ENCODE results near the gene MUC3A. TPM values are rescaled to one million over a fixed set of nuclear protein-coding genes. Genes with fewer than 3 reads are reported as not detected.

The MUC3A gene
- total RNA-seq, 4 donors from 2014 or later, result 0.04 to 0.71 (median 0.32) TPM; not detected in 1

DNA sequence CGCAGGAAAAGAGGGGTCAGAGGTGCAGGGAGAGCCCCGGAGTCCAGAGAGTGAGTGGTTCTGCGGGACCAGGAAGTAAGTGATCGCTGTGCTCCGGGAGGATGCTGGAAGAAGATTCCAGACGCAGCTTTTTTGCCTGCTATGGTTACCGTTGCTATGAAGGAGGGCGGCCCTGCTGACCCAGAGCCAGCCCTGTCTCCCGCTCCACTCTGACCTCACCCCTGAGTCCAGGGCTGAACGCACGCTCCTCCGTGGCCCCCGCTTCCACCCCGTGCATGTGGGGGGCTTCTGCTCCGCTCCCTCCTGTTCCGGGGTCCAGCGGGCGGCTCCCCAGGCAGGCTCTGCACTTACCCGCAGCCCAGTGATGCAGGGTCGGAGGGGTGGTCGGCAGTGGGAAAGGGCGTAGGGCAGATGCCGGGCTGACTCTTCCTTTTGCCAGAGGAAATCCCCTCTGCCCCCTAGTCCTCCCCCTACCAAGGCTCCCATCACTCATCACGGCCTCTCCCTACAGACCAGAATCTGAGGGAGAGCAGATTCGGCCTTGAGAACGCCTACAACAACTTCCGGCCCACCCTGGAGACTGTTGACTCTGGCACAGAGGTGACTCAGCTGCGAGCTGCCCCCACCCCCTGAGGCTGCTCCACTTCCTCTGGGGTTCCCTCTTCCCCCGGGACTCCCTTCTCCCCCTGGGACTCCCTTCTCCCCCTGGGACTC is 67.9 kb downstream of the MUC3A start:
- H3K36me3 ChIP-seq, result no peaks in the 10 kb centered on the region
- H3K9me3 ChIP-seq, result no peaks in the 10 kb centered on the region
- intact Hi-C loops (cut with DNase I; ENCODE audit: low total_unique reads) (no loop called here), in situ Hi-C loops (cut with MboI; ENCODE audit: low sequenced_read_pairs in 4 of 4) (no loop called here)
- DNase-seq, result peak; percentile 14 to 30
- TF ChIP-seq POLR2A (IDR thresholded peaks at IDR 0.05), result no peak
- TF ChIP-seq, protein P1, sequence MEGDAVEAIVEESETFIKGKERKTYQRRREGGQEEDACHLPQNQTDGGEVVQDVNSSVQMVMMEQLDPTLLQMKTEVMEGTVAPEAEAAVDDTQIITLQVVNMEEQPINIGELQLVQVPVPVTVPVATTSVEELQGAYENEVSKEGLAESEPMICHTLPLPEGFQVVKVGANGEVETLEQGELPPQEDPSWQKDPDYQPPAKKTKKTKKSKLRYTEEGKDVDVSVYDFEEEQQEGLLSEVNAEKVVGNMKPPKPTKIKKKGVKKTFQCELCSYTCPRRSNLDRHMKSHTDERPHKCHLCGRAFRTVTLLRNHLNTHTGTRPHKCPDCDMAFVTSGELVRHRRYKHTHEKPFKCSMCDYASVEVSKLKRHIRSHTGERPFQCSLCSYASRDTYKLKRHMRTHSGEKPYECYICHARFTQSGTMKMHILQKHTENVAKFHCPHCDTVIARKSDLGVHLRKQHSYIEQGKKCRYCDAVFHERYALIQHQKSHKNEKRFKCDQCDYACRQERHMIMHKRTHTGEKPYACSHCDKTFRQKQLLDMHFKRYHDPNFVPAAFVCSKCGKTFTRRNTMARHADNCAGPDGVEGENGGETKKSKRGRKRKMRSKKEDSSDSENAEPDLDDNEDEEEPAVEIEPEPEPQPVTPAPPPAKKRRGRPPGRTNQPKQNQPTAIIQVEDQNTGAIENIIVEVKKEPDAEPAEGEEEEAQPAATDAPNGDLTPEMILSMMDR (IDR thresholded peaks at IDR 0.05 in 4 of 5, conservative IDR thresholded peaks at IDR 0.05 in 1 of 5), result no peak
- peak overlapping the region in 2 of 4 donors; percentile 22 to 35 for H3K27ac ChIP-seq
- H3K27me3 ChIP-seq, result peaks cover 7 to 8% (median 8%) of the 10 kb centered on the region in 3 donors
- peak overlapping the region; percentile 35 to 46 (median 40) for H3K4me3 ChIP-seq
- no peaks in the 10 kb centered on the region for H3K4me1 ChIP-seq
- ATAC-seq, result peak; percentile 39 to 49

Other genes starting within 250 kb of the MUC3A start
- gene POP7, start 243.4 kb upstream of the MUC3A start, total RNA-seq, result 10 to 100 TPM; 39.8 to 76.3 (median 63.0) TPM
- gene EPO, start 229.1 kb upstream of the MUC3A start, total RNA-seq, result not detected
- not detected for gene ZAN, start 215.9 kb upstream of the MUC3A start, total RNA-seq
- gene EPHB4, start 122.0 kb upstream of the MUC3A start, total RNA-seq, result 10 to 100 TPM in 3 of 4 donors, 1 to 10 TPM in 1; 6.3 to 16.2 (median 12.3) TPM
- 1 to 10 TPM; 2.5 to 4.3 (median 3.8) TPM for gene SLC12A9, start 96.8 kb upstream of the MUC3A start, total RNA-seq
- gene TRIP6, start 82.1 kb upstream of the MUC3A start, total RNA-seq, result 1 to 10 TPM; 4.6 to 9.1 (median 7.3) TPM
- 10 to 100 TPM; 35.0 to 47.3 (median 39.8) TPM for gene SRRT, start 74.4 kb upstream of the MUC3A start, total RNA-seq
- 1 to 10 TPM; 2.0 to 7.1 (median 4.0) TPM for gene UFSP1, start 59.8 kb upstream of the MUC3A start, total RNA-seq
- gene ACHE, start 53.6 kb upstream of the MUC3A start, total RNA-seq, result 10 to 100 TPM in 2 of 4 donors, 1 to 10 TPM in 2; 6.5 to 59.5 (median 11.4) TPM
- 1 to 10 TPM in 1 of 4 donors, not detected in 3; 1.4 TPM for gene MUC12, start 20.0 kb downstream of the MUC3A start, total RNA-seq
- gene MUC17, start 70.5 kb downstream of the MUC3A start, total RNA-seq, result under 1 TPM in 1 of 4 donors, not detected in 3; 0.05 TPM
- gene TRIM56, start 135.9 kb downstream of the MUC3A start, total RNA-seq, result 10 to 100 TPM in 1 of 4 donors, 1 to 10 TPM in 3; 4.2 to 11.4 (median 6.9) TPM
- gene SERPINE1, start 177.6 kb downstream of the MUC3A start, total RNA-seq, result 10 to 100 TPM in 3 of 4 donors, 1 to 10 TPM in 1; 5.9 to 21.7 (median 12.3) TPM
- gene AP1S1, start 204.9 kb downstream of the MUC3A start, total RNA-seq, result 10 to 100 TPM in 3 of 4 donors, 1 to 10 TPM in 1; 5.5 to 24.4 (median 15.6) TPM
- gene VGF, start 216.0 kb downstream of the MUC3A start, total RNA-seq, result not detected
- not detected for gene NAT16, start 230.8 kb downstream of the MUC3A start, total RNA-seq